Body of pancreas (tissue), 4 donors: Measurements from ENCODE around the gene GRB10. TPM values are rescaled to one million over a fixed set of nuclear protein-coding genes. Genes with fewer than 3 reads are reported as not detected.

ENCODE experiments used
- ATAC-seq: fragments of 150-250 bp; one replicate; pipeline ENCODE4 v1.9.1; 2016
- DNase-seq, 4 donors: peaks; one replicate each; pipeline ENCODE4 v3.0.0-alpha.2; 2019
- H3K27ac ChIP-seq, 4 donors: fragments of 200-600 bp; sonication (generic); 1 replicate in 3 of 4; 2 replicates in 1 of 4; pipeline versions ENCODE4 v1.5.1 to v1.6.1; 2016 to 2019; ENCODE audit warnings: mild to moderate bottlenecking in 1 of 4, mixed read lengths in 1 of 4, moderate library complexity in 1 of 4
- H3K27me3 ChIP-seq, 2 donors: fragments of 200-600 bp; sonication (generic); one replicate each; pipeline ENCODE4 v1.6.0; 2016; ENCODE audit warnings: mild to moderate bottlenecking in 1 of 2
- H3K36me3 ChIP-seq, 2 donors: fragments of 200-600 bp; sonication (generic); replicated peaks in 1 of 2; 2 replicates each; pipeline ENCODE4 v1.5.1; 2016; ENCODE audit warnings: low read depth in 2 of 2; ENCODE audit not compliant: insufficient read depth in 1 of 2
- H3K4me1 ChIP-seq: fragments of 200-600 bp; sonication (generic); one replicate; pipeline ENCODE4 v1.6.0; 2016
- H3K4me3 ChIP-seq, 2 donors: fragments of 200-600 bp; sonication (generic); 1 replicate in 1 of 2; 2 replicates in 1 of 2; pipeline ENCODE4 v1.5.1; 2016 to 2019
- H3K9me3 ChIP-seq, 3 donors: fragments of 200-600 bp; sonication (generic); 1 replicate in 2 of 3; 2 replicates in 1 of 3; pipeline ENCODE4 v1.5.1; 2016
- CTCF ChIP-seq, 7 experiments: fragments of 450-650 bp in 4 of 7; fragments of 200-600 bp in 3 of 7; sonication (generic) in 3 of 7; IDR thresholded peaks; one replicate each; pipeline ENCODE4 v1.5.1; 2016 to 2019; ENCODE audit warnings: antibody characterized with exemption in 7 of 7
- POLR2A ChIP-seq, 3 donors: fragments of 450-650 bp; IDR thresholded peaks; one replicate each; pipeline ENCODE4 v1.6.1; 2016; ENCODE audit warnings: antibody characterized with exemption in 3 of 3, mild to moderate bottlenecking in 2 of 3
- WGBS, 2 donors: methylation state at CpG; one replicate each; pipeline ENCODE4 v1.1.5; 2017; 5-methylcytosine and 5-hydroxymethylcytosine counted together
- intact Hi-C: fragments of 100-400 bp; cut with DNase I; formaldehyde crosslinking; loops from one replicate; pipeline ENCODE4 v1.15.1; 2023
- total RNA-seq, 2 donors: library from RNA; depleted of rRNA; stranded (reverse); fragments of >200 nt; gene quantifications; one replicate each; pipeline ENCODE4 v1.1.0, GENCODE V29; 2016

GRB10 gene
- total RNA-seq, 2 donors from 2014 or later = 130 to 229 TPM

GRCh38 chr7:50812841-50813475, 30.3 kb upstream of the GRB10 start:
- DNase-seq (peak; percentile 90 to 93 (median 91)), ATAC-seq (peak; percentile 99)
- Histone ChIP-seq H3K9me3 (peaks cover 0 to 5% (median 0%) of the 10 kb centered on the region in 3 donors), H3K36me3 (no peaks in the 10 kb centered on the region), H3K27me3 (no peaks in the 10 kb centered on the region), H3K4me3 (no peak overlapping the region), H3K4me1 (peaks cover 23% of the 10 kb centered on the region), H3K27ac (peak overlapping the region in 3 of 4 donors; percentile 9 to 60 (median 48))
- WGBS, 2 donors = 50 to 69% methylated on average over 1 of the region's 1 CpG
- intact Hi-C loops = no loop called here
- TF ChIP-seq POLR2A (IDR thresholded peaks at IDR 0.05) (peak in 1 of 3 donors; percentile 15), CTCF (IDR thresholded peaks at IDR 0.05) (no peak)

- H3K36me3 ChIP-seq = no peaks in the 10 kb centered on the region
These were observed 29.4 kb upstream of the GRB10 start for GRCh38 chr7:50812094-50812493.

GRCh38 chr7:50808282-50808888, 25.7 kb upstream of the GRB10 start:
- TF ChIP-seq POLR2A (IDR thresholded peaks at IDR 0.05) = no peak
- TF ChIP-seq CTCF (IDR thresholded peaks at IDR 0.05) = no peak
- intact Hi-C loops = no loop called here

More at GRCh38 chr7:50812094-50812493, 29.4 kb upstream of the GRB10 start:
- peaks cover 23% of the 10 kb centered on the region for H3K4me1 ChIP-seq
- intact Hi-C loops = no loop called here
- H3K27me3 ChIP-seq = no peaks in the 10 kb centered on the region
- TF ChIP-seq CTCF (IDR thresholded peaks at IDR 0.05) (no peak), POLR2A (IDR thresholded peaks at IDR 0.05) (no peak)
- H3K4me3 ChIP-seq = no peak overlapping the region
- peaks cover 0 to 5% (median 0%) of the 10 kb centered on the region in 3 donors for H3K9me3 ChIP-seq
- no peak for DNase-seq
- H3K27ac ChIP-seq = peak overlapping the region in 2 of 4 donors; percentile 48 to 60
- ATAC-seq = no peak
- 57 to 84% methylated on average over 6 of the region's 6 CpGs for WGBS, 2 donors

GRCh38 chr7:50807026-50807730, 24.5 kb upstream of the GRB10 start:
- no peaks in the 10 kb centered on the region for H3K27me3 ChIP-seq
- TF ChIP-seq POLR2A (IDR thresholded peaks at IDR 0.05) (no peak), CTCF (IDR thresholded peaks at IDR 0.05) (no peak)
- H3K9me3 ChIP-seq = no peaks in the 10 kb centered on the region
- 87 to 90% methylated on average over 11 to 14 of the region's 14 CpGs for WGBS, 2 donors
- no peak overlapping the region for H3K27ac ChIP-seq
- ATAC-seq = no peak
- H3K36me3 ChIP-seq = no peaks in the 10 kb centered on the region
- DNase-seq = no peak
- intact Hi-C loops = no loop called here
- H3K4me1 ChIP-seq = peaks cover 17% of the 10 kb centered on the region
- H3K4me3 ChIP-seq = no peak overlapping the region

More at GRCh38 chr7:50808282-50808888, 25.7 kb upstream of the GRB10 start:
- DNase-seq = no peak
- peaks cover 25% of the 10 kb centered on the region for H3K4me1 ChIP-seq
- no peak overlapping the region for H3K27ac ChIP-seq
- no peaks in the 10 kb centered on the region for H3K36me3 ChIP-seq
- 79 to 86% methylated on average over 10 to 14 of the region's 14 CpGs for WGBS, 2 donors
- no peak overlapping the region for H3K4me3 ChIP-seq
- H3K27me3 ChIP-seq = no peaks in the 10 kb centered on the region
- no peaks in the 10 kb centered on the region for H3K9me3 ChIP-seq
- no peak for ATAC-seq
